Measurements from ENCODE around the gene DGKQ.

- TF ChIP-seq CTCF (IDR thresholded peaks at IDR 0.05) (no peak), POLR2AphosphoS5 (IDR thresholded peaks at IDR 0.05; ENCODE audit: low read depth, low read length) (no peak), REST (IDR thresholded peaks at IDR 0.05; ENCODE audit: insufficient read depth in 1 of 2, low read depth in 2 of 2, low read length in 1 of 2) (no peak)
Observed at GRCh38 chr4:949656-950055, 23.7 kb downstream of the DGKQ start.
